GM13976 (cell line): Measurements from ENCODE around the gene VANGL1.

Experiments
- DNase-seq: peaks from one replicate; pipeline ENCODE4 v3.0.0; 2012; ENCODE audit warnings: low spot score
- CTCF ChIP-seq: IDR thresholded peaks from 2 replicates; pipeline ENCODE4 v1.5.1; 2012; ENCODE audit warnings: borderline replicate concordance, mild to moderate bottlenecking; ENCODE audit not compliant: insufficient read depth; ENCODE audit errors: extremely low read depth, missing control alignments, control extremely low read depth
- in situ Hi-C: fragments of 300-500 bp; cut with MboI; formaldehyde crosslinking; loops from one replicate; pipeline ENCODE4 v1.12.0; 2022; ENCODE audit warnings: low sequenced_read_pairs, mixed read lengths, inconsistent platforms; ENCODE audit not compliant: unreplicated experiment

The VANGL1 gene

DNA sequence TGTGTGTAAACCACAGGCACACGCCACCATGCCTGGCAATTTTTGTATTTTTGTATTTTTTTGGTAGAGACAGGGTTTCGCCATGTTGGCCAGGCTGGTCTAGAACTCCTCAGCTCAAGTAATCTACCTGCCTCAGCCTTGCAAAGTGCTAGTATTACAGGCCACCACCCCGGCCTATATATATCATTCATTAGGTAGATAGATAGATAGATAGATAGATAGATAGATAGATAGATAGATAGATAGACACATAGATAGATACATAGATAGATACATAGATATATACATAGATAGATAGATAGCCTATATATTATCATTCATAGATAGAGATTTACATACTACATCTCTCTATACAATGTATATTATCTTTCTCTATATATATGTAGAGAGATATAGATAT, 46.0 kb downstream of the VANGL1 start:
- in situ Hi-C loops, result no loop called here
- no peak for DNase-seq

GRCh38 chr1:115690972-115691371, 49.2 kb downstream of the VANGL1 start:
- in situ Hi-C loops, result no loop called here
- TF ChIP-seq CTCF, result no peak
- no peak for DNase-seq

More for the DNA sequence above, 46.0 kb downstream of the VANGL1 start:
- TF ChIP-seq CTCF, result no peak

GRCh38 chr1:115692224-115692623, 50.5 kb downstream of the VANGL1 start:
- TF ChIP-seq CTCF, result no peak
- in situ Hi-C loops, result no loop called here

GRCh38 chr1:115694805-115695204, 53.0 kb downstream of the VANGL1 start:
- in situ Hi-C loops, result no loop called here
- no peak for DNase-seq
- TF ChIP-seq CTCF, result no peak

More at GRCh38 chr1:115692224-115692623, 50.5 kb downstream of the VANGL1 start:
- DNase-seq, result no peak

- no peak for DNase-seq
- TF ChIP-seq CTCF, result no peak
- in situ Hi-C loops, result no loop called here
These were observed 55.8 kb downstream of the VANGL1 start for GRCh38 chr1:115697619-115698018.

DNA sequence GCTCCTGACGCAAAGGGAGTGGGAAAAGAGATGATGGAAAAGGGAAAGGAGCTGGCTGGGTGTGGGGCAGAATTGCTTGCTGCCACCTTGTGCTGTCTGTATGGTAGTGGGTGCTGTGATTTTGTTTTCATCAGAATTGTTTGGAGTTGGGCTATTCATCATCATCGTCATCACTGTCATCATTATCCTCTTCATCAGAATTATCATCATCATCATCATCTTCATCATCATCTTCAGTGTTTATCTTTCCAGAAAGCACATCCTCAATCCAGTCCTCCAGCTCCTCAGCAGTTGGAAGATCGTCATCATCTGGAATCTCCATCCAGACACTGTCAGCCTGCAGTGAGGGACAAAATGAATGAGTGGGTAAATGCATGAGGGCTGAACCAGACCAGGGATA, 59.3 kb downstream of the VANGL1 start:
- in situ Hi-C loops, result no loop called here
- TF ChIP-seq CTCF, result no peak

GRCh38 chr1:115702959-115703358, 61.2 kb downstream of the VANGL1 start:
- TF ChIP-seq CTCF, result no peak
- DNase-seq, result no peak
- in situ Hi-C loops, result no loop called here

More for the DNA sequence above, 59.3 kb downstream of the VANGL1 start:
- DNase-seq, result no peak
